Thyroid gland (tissue), 4 donors: ENCODE results near the gene NEURL1.

Experiments used
- POLR2A ChIP-seq, 2 donors: fragments of 450-650 bp; IDR thresholded peaks; one replicate each; pipeline ENCODE4 v1.6.1; 2017; ENCODE audit warnings: antibody characterized with exemption in 2 of 2, mild to moderate bottlenecking in 2 of 2, moderate library complexity in 1 of 2
- TF ChIP-seq, protein P1 (sequence below), 6 experiments: fragments of 200-600 bp in 3 of 6; fragments of 450-650 bp in 3 of 6; sonication (generic) in 3 of 6; IDR thresholded peaks; one replicate each; pipeline ENCODE4 v1.5.1; 2016 to 2019; ENCODE audit warnings: antibody characterized with exemption in 6 of 6, mild to moderate bottlenecking in 2 of 6, inconsistent platforms in 1 of 6, moderate library complexity in 1 of 6

DNA sequence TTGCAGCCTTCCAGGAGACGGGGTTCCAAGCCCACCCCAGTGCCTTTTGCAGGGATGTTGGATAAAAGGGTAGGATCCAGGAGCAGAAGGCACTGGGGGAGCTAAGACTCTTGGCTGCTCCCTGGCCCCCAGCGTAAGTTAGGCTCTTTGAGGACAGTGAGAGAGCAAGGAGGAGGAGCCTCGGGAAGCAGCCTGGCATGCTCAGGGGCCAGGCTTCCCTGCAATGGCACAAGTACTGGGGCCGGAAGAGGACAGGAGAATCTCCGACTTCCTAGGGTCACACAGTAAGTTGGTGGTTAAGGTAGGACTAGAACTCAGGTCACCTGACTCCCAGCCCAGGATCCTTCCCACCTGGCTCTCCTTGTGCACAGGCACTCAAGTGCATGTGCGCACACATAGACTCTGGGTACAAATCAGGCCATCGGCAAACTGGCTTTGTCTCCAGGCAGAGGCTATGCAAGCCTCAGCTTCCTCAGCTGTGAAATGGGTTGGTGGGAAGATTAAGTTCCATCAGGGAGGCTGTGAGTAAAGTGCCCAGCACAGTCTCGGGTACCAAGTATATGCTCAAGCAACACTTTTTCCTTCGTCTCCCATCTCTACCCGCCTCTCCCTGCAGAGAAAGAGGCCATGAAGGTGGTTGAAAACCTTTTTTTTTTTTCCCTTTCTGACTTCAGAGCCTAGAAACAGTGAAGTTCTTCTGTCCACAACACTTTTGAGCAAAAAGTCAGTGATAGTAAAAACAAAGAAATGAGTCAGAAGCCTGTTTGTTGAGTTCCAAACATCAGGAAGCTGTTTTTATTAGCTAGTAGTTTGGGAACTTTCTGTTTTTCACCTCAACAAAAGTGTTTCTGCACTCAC lies 79.1 kb downstream of the NEURL1 start:
- TF ChIP-seq, protein P1, sequence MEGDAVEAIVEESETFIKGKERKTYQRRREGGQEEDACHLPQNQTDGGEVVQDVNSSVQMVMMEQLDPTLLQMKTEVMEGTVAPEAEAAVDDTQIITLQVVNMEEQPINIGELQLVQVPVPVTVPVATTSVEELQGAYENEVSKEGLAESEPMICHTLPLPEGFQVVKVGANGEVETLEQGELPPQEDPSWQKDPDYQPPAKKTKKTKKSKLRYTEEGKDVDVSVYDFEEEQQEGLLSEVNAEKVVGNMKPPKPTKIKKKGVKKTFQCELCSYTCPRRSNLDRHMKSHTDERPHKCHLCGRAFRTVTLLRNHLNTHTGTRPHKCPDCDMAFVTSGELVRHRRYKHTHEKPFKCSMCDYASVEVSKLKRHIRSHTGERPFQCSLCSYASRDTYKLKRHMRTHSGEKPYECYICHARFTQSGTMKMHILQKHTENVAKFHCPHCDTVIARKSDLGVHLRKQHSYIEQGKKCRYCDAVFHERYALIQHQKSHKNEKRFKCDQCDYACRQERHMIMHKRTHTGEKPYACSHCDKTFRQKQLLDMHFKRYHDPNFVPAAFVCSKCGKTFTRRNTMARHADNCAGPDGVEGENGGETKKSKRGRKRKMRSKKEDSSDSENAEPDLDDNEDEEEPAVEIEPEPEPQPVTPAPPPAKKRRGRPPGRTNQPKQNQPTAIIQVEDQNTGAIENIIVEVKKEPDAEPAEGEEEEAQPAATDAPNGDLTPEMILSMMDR (IDR thresholded peaks at IDR 0.05) = no peak
- no peak for TF ChIP-seq POLR2A (IDR thresholded peaks at IDR 0.05)
